Germinal center (tissue), 1 donor: ENCODE data around the gene HADHB.
"Not testable (repeated sequence)": the region's sequence is repeated elsewhere in the genome, so short reads cannot be mapped to it uniquely, and the experiment has no call there.

Source experiments
- DNase-seq: peaks from one replicate; pipeline ENCODE4 v3.0.0; 2012; ENCODE audit warnings: mixed read lengths, low spot score

HADHB gene

GRCh38 chr2:26298286-26298637 is 53.5 kb downstream of the HADHB start:
- DNase-seq = no peak

DNA sequence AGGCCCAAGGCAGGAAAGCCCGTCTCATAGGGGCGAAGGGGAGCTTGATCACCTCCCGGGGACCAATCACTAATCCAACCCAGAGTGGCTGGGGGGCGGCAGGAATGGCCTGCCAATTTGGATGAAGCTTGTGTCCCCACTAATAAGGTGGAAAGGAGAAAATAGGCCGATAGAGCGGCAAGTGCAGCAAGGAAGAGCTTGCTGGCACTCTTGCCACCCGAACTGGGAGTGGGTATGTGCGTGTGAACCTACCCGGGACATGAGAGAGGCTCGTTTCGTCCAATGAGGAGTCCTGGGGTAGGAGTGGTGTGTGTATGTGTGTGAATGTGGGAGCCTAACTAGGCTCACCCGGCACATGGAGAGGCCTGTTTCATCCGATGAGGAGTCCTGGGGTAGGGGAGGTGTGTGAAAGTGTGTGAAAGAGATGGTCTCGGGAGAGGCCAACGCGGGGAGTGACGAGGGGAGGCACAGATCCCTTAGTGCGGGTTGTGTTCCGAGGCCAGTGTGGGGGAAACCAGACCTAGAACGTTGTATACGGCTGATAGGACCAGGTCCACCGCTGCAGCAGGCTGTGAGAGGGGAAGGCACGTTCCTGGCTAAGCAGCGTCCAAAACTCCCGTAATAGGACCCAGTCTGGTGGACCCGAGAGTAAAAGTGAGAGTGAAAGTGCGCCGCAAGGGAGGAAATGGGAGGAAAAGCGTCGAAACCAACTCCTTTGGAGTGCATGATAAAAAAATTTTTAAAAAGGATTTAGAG is 54.1 kb downstream of the HADHB start:
- peak; percentile 33 for DNase-seq

GRCh38 chr2:26299471-26300101 is 54.8 kb downstream of the HADHB start:
- DNase-seq = no peak

DNA sequence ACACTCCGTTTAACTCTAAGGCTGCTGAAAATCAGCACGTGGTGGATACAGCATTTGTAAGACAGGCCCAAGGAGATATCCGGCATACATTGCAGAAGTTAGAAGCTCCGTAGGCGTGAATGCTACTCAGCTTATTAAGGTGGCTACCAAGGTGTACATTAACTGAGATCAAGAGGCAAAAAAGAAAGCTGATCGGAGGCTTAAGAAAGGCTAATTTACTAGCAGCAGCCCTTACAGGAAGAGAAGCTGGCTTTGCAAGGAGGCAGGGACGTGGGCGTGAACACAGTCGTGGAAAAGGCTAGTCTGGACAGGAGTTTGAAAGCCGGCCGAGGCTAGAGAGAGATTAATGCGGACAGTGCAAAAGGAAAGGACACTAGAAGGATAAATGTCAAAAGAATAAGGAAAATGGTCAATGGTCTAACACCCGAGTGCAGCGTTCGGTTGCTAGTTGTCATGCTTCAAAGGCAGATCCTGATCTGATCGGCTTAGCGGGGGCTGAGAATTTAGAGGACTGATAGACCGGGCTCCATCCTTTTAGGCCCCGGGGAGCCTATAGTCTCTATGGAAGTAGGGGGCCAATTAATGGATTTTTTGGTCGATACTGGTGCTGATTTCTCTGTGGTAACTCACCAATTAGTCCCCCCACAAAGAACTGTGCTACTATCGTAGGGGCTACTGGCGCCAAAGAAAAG is 55.6 kb downstream of the HADHB start:
- DNase-seq = no peak

- no peak for DNase-seq
Observed at GRCh38 chr2:26302846-26303245, 58.1 kb downstream of the HADHB start.

DNA sequence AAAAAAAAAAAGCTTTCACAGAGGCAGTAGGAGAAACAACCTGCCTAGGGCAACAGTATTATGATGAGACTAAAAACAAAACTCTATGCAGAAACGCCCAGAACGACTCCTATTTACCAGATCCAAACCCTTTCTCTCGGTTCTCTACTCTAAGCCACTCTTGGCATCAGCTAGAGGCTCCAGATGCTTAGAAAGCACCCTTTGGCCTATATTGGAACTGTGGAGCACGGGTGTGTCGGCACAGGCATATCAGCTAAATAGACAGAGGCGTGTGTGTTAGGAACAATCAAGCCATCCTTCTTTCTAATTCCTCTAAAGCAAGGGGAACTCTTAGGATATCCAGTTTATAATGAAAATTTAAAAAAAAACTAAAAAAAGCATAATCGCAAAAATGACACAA is 60.4 kb downstream of the HADHB start:
- DNase-seq = not testable (repeated sequence)

GRCh38 chr2:26305540-26305939 is 60.8 kb downstream of the HADHB start:
- DNase-seq = no peak

DNA sequence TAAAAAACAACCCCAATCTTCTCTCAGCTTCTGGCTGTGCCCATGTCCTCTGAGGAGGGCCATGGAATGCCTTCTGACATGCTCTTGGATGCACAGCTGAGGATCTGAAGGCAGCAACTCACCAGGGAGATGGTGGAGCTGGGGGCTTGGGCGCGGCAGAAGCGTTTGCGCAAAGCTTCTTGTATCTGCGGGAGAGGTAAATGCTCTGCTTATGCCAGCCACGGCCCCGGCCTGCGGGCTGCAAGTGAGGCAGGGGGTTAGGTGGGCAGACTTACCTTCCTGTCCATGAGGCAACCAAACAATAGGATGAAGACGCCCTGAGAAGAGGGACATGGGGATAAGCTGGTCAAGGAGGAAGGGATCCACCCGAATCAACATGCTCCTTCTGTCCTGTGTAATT is 65.2 kb downstream of the HADHB start:
- no peak for DNase-seq

- DNase-seq = no peak
Observed at GRCh38 chr2:26312471-26312870, 67.7 kb downstream of the HADHB start.

GRCh38 chr2:26313446-26313845 is 68.7 kb downstream of the HADHB start:
- DNase-seq = no peak

GRCh38 chr2:26314243-26314642 is 69.5 kb downstream of the HADHB start:
- no peak for DNase-seq

DNA sequence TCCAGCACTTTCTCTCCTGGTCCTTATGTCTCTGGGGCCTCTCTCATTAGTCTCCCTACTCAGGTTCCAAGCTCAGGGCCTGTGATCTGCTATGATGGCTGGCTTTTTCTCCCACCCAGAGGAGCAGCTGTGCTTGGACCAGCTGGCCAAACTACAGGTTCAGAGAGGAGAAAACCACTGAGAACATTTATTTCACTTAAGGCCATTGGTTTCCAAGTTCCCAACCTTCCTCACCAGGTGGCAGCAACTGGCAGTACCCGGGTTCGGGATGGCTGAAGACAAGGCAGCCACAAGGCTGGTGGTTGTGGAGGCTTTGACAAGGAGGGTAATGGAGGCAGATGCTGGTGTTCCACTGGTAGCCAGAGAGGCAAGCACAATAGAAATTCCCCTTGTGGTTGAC is 71.3 kb downstream of the HADHB start:
- no peak for DNase-seq

- DNase-seq = no peak
Observed at GRCh38 chr2:26316845-26317244, 72.1 kb downstream of the HADHB start.

DNA sequence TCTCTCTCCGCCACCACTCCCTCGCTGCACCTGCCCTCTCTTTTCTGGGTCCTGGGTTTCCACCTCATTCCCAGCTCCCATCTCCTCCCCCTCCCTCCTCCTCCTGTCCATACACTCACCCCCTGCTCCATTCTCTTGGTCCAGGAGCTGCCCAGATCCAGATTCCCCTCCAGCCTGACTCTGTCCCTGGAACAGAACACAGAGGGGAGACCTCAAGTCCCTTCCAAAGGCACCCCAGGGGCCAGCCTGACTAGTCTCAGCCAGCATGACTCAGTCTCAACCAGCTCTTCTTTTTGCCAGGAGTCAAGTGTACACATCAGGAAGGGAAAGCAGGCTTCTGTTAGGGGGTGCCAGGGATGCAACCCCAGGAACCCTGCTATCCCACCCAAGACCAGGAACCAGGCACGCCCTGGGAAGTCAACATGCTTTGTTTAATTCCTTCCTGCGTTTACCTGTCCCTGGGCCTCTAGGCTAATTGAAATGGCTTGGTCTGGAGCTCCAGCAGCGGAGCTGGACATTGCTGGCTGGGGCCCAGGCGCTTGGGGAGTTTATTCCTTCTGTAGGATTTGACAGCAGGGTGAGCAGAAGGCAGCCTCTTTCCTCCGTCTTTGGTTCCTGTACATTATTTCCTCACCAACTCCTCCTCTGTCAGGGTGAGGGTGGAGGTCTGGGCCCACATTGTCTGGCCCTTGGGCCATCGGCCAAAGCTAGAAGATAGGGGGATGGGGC is 72.8 kb downstream of the HADHB start:
- DNase-seq = no peak

DNA sequence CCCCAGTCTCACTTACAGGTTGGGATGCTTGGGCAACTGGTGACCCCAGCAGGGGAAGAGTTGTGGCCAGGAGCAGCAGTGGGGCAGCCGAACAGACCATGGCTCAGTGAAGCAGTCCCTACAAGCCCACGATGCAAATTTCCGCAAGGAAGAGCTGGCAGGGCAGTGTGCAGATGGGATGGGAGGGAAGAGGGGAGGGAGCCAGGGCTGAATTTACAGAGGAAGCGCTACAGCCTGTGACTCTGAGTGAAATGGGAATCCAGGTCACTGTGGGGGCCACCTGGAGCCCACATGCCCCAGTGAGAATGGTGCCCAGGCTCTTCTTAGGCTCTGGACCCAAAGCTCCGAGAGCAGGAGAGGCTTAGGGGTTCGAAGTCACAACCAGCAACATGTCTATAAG is 74.2 kb downstream of the HADHB start:
- DNase-seq = no peak

- DNase-seq = not testable (repeated sequence)
Observed at GRCh38 chr2:26324479-26324878, 79.7 kb downstream of the HADHB start.

DNA sequence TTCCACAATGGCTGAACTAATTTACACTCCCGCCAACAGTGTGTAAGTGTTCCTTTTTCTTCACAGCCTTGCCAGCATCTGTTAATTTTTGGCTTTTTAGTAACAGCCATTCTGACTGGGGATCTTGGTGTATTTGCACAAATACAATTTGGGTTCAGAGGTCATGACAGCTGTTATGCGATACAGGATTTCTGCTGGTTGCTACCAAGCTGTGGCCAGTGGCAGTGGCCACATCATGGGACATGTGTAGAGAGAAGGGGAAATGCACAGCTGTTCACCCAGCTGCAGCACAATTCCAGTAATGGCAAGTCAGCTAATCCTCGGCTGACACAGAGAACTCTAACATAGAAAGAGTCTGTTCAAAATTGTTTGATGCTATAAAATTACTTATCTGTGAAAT is 80.2 kb downstream of the HADHB start:
- no peak for DNase-seq

GRCh38 chr2:26325851-26326250 is 81.1 kb downstream of the HADHB start:
- no peak for DNase-seq

- no peak for DNase-seq
Observed at GRCh38 chr2:26326514-26326913, 81.8 kb downstream of the HADHB start.

GRCh38 chr2:26327291-26328272 is 82.8 kb downstream of the HADHB start:
- DNase-seq = no peak

- not testable (repeated sequence) for DNase-seq
Observed at GRCh38 chr2:26329083-26329482, 84.3 kb downstream of the HADHB start.
